ENCODE measurements around the gene SYT15.
"Not testable (repeated sequence)": the region's sequence is repeated elsewhere in the genome, so short reads cannot be mapped to it uniquely, and the experiment has no call there.

DNA sequence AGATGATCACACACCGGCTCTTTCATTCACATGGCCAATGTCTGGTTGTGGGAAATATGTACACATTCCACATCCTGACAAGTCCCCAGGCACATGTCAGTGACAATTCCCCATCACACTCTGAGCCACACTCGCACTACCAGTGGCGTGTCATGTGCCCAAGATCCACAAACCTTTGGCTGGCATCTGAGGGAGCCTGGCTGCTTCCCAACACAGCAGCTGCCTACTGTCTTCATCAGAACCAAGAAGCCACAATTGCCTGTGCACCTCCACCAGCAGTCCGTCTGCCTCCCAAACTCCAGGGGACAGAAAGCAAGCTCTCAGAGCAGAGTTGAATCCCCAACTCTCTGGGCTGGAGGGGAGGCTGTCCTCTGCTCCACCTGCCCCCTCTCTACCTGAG, 6.2 kb upstream of the SYT15 start:
- TF ChIP-seq, protein P1, sequence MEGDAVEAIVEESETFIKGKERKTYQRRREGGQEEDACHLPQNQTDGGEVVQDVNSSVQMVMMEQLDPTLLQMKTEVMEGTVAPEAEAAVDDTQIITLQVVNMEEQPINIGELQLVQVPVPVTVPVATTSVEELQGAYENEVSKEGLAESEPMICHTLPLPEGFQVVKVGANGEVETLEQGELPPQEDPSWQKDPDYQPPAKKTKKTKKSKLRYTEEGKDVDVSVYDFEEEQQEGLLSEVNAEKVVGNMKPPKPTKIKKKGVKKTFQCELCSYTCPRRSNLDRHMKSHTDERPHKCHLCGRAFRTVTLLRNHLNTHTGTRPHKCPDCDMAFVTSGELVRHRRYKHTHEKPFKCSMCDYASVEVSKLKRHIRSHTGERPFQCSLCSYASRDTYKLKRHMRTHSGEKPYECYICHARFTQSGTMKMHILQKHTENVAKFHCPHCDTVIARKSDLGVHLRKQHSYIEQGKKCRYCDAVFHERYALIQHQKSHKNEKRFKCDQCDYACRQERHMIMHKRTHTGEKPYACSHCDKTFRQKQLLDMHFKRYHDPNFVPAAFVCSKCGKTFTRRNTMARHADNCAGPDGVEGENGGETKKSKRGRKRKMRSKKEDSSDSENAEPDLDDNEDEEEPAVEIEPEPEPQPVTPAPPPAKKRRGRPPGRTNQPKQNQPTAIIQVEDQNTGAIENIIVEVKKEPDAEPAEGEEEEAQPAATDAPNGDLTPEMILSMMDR (conservative IDR thresholded peaks at IDR 0.05; ENCODE audit: low read depth, low read length): not testable (repeated sequence)
- TF ChIP-seq EZH2 (IDR thresholded peaks at IDR 0.05; ENCODE audit: borderline replicate concordance, low read depth, low read length, poor library complexity, severe bottlenecking): not testable (repeated sequence)

Measured in A673 (cell line).